ENCODE data around the gene CDC25B.

DNA sequence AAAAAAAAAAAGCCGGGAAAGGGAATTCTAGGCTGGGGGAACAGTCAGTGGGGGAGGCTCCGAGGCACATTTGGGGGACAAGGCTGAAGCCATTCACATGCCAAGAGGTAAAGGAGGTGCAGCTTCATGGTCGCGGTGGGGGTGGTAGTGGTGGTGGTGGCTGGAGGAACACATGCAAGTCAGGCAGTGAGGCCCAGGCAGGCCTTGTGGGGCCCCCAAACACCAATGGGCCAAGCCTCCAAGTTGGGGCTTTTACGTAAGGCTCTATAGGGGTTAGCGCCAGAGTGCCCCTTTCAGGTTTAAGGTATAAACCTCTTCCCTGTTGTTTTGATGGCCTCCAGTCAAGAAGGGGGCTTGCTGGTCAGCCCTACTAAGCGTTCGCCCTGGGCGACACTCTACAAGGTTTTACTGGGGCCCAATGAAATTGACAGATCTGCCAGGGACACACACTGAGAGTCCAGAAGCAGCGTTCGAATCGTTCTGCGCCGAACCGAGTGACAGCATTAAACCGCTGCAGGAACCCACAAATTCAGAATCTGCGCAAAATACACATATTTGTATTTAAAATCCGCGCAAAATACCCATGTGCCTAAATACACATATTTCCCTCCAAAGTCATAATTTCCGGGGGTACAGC is 23.4 kb downstream of the CDC25B start:
- TF ChIP-seq TAF1 (IDR thresholded peaks at IDR 0.05; ENCODE audit: borderline replicate concordance, low read depth, low read length) (no peak), POLR2A (IDR thresholded peaks at IDR 0.05; ENCODE audit: low read depth, low read length) (no peak), POLR2AphosphoS5 (IDR thresholded peaks at IDR 0.05; ENCODE audit: low read depth, low read length) (no peak)
